Fibroblast of skin of left quadriceps (primary cell): Measurements from ENCODE around the gene CCDC138.

Source experiments
- DNase-seq, 2 experiments: peaks; one replicate each; pipeline ENCODE4 v3.0.0-alpha.2; 2013; ENCODE audit warnings: low read depth in 2 of 2

Gene CCDC138

DNA sequence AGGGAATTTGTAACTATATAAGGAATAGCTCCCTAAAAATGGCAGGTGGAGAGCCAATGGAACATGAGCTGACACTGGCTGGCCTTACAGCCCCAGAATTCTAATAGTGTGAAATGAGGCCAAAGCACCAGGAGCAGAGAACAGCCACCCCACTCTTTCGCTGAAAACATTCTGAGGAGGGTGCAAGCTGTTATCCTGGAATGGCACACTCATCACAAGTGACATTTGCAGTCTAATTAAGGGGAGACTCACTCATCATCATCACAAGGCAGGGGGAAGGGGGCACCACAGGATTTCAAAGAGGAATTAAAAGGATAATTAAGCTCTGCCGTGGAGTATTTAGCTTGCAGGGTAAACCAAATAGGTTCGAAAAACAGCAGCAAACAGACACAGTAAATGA, 108.2 kb downstream of the CCDC138 start:
- no peak for DNase-seq

DNA sequence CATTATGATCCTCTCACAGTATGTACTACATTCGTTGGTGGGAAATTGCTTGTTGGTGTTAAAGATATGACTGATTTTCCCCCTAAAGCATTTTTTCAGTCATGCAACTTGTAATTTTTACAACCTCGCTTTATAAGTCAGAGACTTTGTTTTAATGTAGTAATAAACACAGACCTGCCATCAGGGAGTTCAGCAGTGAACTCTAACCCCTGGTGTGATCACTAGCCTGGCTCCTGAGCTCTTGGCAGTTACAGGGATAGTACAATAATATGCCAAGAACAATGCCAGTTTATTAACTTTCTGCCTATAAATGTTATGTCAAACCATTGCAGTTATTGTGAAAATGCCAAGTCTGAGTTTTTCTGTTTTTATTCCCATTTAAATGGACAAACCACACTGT, 108.6 kb downstream of the CCDC138 start:
- no peak for DNase-seq

DNA sequence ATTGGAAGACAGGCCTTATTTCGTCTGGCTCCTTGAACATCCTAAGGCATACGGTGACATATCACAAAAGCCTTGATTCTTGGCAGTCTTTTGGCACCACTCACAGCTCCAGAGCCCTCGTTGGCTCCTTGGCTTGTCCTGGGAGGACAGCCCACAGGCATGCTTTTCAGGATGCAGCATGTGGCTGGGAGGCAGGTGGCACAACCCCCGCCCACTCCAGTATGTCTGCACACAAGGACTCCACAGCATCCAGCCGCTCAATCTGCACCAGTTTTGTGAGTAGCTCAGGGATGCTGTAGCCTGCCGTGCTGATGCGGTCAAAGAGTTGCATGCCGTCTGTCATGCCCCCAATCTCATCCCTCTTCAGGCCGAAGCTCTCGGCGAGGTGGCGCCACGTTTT, 110.2 kb downstream of the CCDC138 start:
- no peak for DNase-seq

DNA sequence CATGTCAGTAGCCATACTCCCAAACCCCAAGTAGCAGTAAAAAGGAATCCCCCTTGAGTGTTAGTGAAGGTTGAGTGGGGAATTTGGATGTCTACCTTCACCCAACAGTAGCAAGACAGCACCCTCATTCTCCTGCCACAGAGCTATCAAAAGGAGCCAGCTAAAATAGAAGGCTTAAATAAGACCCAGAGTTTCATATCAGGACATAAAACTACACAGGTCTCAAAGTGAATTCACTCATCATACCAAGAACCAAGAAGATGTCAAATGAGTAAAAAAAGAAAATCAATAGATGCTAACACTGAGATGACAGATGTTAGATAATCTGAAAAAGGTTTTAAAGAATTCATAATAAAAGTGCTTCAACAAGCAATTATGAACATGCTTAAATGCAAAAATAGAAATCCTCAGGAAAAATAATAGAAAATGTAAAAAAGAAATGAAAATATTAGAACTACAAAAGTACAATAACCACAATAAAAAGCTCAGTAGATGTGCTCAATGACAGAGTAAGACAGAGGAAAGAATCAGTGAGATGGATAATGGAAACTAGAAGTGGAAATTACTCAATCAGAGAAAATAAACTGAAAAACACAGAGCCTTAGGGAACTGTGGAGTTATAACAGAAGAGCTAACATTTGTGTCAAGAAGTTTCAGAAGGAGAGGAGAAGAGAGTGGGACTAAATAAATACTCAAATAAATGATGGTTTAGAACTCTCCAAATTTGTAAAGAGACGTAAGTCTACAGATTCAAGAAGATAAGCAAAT, 111.9 kb downstream of the CCDC138 start:
- no peak for DNase-seq

DNA sequence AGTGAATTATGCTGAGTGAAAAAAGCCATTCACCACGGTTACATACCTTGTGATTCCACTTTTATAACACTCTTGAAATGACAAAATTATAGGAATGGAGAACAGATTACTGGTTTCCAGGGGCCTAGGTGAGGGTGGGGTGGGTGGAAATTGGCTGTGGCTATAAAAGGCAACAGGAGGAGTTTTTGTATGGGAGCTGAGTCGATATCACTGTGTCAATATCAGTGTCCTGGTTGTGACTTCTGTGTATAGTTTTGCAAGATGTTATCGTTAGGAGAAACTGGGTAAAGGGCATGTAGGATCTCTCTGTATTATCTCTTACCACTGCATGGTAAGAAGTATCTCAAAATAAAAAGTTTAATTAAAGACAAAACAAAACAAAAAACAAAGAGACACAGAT, 118.1 kb downstream of the CCDC138 start:
- no peak for DNase-seq

DNA sequence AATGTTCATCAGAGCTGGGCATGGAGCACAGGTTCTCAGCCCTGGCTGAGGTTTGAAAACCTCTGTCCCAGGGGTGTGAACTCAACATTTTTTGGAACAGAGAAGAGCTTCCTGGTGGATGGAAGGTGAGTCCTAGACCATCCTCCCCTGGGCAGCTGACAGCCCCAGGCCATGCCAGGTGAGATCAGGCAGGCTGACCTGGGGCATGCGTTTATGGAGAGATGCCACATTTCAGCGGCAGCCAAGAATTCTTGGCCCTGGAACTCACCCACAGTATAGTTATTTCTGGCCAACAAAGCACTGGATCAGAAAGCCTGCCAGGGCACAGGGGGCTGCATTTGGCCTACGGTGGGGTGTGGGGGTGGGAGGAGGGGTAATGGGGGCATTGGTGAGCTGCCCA, 118.6 kb downstream of the CCDC138 start:
- DNase-seq = no peak

DNA sequence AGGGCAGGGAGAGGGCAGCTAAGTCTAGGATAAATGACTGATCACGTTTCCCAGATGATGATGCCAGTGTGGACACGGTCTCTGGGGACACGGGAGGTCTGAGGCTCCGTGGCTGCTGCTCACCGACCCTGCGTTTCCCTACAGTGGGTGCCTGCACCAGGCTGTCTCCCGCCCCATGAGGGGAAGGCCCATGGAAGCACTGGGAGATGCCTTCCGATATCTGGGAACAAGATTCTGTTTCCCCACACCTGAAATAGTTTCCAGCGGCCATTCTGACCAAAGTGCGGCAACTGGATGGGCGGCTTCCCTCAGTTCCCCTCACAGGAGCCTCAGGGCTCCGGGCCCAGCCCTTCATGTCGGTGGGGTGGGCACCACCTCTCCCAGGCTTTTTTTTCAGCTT, 119.3 kb downstream of the CCDC138 start:
- no peak for DNase-seq

DNA sequence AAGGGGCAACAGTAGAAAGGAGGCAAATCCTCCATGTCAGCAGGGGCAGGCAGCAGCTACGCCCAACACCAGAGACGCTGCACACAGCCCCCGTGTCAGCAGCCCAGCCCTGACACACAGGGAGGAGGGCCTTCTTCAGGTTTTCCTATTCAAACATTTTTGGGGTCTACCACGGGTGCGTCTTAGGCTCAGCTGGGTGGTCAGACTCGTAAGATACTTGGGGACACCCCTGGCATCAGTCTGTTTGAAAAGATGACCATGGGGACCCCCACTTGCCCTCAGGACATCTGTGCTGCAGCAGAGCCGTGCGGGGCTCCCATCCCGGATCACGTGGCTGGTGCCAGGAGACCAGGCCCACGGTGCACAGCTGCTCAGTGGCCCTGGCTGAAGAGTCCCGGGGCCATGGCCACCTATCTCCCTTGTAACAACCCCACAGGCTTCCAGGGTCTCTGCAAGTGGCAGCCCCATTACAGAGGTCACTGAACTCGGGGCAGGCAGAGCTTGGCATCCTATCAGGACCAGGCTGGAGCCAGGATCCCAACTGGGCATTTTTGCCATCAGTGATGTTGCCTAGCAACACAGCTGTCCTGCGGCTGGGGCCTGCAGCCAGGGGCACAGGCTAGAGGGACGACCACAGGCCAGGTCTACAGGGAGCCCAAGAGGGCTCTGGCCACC, 120.0 kb downstream of the CCDC138 start:
- DNase-seq = no peak

DNA sequence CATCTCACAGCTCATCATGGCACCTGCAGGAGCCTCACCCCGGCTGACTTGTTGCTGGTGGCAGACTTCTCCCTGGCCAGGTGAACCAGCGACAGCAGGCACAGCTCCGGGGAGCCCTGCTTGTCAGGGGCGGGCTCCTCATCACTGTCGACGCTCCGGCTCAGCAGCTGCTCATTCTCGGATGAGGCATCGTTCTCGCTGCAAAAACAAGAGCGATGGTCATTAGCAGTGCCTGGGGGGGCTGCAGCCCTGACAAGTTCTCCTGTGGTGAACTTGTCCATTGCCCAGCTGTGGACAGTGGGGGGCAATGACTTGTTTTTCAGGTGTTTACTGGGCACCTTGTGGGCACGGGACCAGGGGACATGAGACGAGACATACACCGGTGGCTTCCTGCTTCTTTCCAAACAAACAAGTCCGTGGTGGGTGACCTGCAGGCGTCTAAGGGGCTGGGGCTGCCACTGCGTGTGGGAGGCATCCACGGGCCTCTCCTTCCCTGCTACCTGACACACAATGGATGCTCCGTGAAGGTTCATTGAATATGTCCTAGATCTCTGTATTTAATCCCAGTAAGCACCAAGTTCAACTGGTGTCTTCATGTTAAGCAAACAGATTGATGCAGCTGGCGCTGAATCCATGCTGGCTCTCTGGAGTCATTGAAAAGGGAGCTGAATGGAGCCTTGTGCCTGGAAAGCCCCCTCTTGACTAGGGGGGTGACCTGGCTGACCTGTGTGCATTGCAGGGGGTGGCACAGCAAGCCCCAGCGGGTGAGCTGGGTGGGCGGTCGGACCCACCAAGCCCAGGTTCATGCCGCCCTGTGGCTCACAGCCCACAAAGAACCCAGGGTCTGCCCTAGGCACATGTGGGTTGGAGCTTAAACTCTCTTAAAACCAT, 121.5 kb downstream of the CCDC138 start:
- no peak for DNase-seq

DNA sequence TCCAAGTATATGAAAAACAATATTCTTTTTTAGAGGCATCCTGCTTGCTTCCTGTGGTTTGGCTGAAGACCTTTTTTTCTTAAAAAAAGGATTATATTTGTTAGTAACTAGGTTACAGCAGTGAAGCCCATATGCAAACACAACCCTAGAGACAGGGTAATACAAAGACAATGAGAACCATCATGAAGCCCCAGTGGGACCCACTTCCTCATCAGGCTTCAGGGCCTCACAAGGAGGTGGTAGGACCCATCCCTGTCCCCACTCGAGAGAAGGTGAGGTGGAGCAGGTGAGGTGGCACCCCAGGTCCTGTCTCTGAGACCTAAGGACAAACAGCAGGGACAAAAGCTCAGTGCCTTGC, 122.1 kb downstream of the CCDC138 start:
- no peak for DNase-seq

DNA sequence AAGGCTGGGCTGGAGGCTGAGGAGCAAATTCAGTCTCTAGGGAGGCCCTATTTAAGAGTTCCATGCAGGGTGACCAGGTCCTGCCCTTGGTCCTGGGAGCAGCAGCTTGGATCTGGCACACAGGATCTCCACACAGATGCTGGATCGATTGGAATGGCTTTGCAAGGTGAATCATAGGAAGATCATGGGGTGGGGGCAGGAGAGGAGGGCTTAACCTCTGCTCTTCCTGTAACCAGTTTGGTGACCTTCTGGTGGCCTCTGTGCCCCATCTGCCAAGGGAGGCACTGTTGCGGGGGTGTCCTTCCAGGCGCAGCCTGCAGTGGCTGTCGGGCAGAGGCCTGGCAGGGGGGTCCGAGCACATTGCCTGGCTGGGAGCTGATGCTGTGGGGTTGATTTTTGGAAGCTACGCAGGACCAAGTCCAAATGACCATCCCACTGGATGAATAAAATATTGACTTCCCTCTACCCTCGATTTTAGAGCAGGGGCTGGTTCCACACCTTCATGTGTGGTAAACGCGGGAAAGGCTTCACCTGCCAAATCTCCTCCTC, 122.8 kb downstream of the CCDC138 start:
- no peak for DNase-seq

DNA sequence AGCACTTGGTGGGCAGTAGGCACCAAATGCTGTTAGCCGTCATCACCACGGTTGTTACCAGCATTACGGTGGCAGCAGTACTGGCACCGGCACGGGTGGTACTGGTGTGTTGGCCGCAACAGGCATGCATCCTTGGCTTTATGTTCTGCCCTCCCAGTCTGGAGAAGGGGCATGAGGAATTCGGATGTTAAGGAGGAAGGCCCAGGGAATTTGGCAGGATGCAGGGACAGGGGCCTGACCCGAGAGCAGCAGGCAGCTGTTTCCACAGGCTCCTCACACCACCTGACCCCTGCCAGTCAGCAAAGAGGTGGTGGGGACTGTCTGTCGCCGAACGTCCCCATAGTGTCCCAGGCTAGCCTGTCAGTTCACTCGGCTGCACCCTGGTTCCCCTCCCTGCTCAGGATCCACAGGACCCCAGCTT, 123.5 kb downstream of the CCDC138 start:
- DNase-seq = no peak

DNA sequence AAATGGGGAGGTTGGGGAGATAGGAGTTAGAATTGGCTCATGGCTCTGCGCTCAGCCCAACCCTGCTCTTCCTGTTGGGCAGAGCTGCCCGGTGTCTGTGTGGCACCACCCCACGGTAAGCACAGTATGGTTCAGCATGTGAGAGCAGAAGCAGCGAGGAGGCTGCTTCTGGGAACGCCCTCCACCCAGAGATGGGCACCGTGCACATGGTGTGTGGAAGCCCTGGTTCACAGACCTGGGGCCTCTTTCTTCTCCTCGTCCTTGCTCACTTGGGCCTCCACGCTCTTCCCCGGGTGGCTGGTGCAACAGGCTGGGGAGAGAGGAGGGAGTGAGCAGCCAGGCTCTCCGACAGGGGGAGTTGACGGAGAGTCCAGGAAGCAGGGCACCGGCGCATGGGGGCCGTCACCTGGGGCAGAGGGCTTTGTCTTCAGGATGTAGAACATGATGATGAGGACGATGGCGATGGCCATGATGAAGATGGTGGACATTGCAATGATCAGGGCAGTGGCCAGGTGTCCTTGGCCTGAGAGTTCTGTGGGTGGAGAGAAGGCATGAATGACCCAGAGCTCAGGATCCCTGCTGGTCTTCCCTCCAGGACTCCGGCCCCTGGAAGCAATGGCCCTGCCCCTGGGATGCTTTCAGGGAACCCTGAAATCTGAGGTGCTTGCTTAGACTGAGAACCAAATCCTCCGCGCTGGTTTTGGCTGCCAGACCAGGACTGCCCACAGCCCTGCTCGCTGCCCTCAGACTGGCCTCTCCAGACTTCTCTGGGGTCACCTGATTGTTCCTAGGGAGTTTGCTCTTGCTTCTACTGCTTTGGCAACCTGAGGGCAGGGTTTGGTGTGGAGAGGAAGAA, 124.2 kb downstream of the CCDC138 start:
- no peak for DNase-seq

DNA sequence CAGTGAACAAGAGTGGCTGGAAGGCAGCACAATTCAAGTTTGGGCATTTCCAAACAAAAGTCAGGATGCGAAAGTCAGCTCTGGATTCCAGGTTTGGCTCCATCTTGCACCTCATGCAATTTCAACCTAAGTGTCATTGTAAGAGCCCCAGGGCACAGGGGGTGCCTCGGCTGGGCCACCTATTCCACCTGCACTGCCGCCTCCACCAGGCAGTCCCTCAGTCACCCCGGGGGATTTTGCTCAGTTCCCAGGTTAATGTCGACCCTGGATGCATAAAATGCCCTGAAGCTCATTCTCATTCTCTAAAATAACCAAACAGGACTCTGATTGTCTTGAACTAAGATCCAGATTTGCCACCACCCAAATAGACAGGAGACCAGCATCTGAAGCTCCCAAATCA, 124.8 kb downstream of the CCDC138 start:
- no peak for DNase-seq

DNA sequence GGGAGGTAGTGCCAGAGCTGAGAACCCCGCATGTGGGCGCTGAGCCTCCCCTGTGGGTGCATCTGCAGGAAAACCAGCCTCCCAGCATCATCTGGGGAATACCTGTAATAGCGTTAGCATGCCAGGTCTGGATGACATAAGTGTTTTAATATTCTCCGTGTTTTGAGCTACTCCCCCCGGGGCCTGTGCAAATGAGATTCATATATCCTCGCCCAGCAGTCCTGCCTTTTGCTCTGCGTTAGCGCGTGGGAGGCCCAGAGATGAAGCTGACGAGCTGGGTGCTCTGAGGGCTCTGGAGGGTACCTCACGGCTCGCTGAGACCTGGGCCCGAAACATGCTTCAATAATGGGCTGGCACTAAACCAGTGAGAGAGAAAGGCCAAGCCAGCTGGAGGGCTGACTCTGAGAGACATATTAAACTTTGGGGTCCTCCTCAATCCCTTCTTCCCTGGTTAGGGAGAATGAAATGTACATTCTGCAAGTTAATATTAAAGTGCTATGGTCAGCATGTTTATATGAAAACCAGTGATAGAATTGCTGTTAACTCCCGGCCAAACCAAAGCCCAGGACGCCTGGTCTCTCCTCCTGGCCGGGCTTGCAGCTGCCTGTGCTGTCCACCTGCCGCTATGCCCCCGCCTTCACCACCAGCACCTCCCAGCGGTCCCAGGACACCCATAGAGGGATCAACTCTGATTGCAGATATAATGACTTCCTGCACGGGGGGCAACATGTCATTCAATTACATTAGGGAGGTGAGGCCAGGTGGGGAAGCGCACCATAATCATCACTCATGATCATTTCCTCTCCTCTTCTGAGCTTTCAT, 125.4 kb downstream of the CCDC138 start:
- no peak for DNase-seq

DNA sequence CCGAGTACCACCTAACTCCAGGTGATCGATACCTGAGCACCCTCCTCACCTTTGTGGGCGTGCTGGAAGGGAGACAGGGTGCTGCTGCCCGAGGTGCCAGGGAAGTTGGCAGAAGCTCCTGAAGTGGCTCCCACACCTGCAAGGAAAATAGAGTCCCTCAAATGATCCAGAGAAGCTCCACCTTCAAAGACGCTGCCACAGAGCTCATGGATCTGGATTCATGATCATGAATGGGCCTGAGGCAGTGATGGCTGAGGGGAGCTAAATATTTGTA, 126.0 kb downstream of the CCDC138 start:
- DNase-seq = no peak

DNA sequence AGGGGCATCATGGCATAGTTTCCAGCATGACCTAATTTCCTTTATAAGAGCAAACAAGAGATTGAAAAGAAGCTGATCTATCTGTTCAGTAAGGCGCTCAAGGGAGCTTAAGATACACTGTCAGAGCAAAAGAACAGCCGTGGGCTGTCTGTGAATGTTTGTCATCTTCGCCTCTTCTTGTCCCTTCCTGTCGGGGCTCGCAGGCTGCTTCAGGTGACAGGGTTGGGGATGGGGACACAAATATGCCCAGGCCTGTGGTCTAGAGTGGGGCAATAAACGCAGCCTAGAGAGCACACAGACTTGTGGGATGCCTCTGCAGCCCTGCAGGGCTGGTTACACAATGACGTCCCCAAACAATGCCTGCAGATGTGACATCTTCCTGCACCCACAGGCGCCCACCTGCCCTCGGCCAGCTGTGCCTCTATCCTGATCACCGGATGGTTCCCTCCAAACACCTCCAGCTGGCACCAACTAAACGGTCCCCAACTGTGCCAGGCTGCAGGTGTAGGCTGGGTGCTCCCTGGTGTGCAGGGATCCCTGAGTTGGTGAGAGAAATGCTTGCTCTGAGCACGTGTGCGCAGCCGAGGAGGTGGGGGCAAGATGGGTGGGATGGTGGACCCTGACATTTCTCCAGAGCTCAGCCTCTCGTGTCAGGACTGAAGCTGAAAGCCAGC, 129.7 kb downstream of the CCDC138 start:
- no peak for DNase-seq

DNA sequence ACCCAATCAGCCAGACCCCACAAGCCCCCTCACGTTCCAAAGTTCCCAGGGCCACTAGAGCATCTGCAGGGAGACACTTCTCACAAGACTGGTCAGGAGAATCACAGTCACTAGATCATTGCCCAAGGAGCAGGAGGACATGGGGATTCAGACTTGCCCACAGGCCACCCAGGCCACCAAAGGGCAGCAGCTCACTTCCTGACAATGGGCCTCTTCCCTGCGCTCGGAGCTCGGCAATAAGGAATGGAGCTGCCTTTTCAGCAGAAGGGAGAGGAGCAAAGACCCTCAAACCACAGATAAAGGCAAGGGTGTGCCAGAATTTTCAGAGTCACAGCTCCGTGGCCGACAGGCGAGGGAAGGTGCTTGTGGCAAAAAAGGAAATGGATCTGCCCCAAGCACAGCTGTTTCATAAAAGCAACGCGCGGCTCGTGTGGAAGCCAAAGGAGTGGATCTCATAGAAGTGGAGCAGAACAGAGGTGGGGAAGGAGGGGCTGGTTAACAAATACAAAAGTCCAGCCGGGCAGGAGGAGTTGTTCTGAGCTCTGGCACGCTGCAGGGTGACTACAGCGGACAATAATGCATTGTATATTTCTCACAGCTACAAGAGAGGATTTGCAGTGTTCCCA, 130.3 kb downstream of the CCDC138 start:
- DNase-seq = no peak

DNA sequence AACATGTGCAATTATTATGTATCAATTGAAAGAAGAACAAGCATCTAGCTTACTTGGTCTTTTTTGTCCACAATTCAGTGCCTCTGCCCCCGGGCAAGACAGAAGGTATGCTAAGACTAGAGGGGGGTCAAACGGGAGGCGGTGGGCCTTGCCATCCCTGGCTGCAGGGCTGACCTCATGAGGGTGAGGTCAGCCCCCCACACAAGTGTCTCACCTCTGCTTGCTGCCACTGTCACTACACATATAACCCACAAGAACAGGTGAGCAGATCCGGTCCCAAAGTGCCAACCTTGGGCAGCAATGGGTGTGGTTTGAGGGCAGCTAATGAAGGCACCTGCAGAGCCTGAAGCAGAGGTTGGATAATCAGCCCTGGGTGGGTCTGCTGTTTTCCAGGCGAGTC, 131.0 kb downstream of the CCDC138 start:
- no peak for DNase-seq
